ENCODE data around the gene BIN1.
"Not testable (repeated sequence)": the region's sequence is repeated elsewhere in the genome, so short reads cannot be mapped to it uniquely, and the experiment has no call there.

Gene BIN1

GRCh38 chr2:127040169-127040568 is 66.8 kb downstream of the BIN1 start:
- no peak for DNase-seq
- H3K4me3 Mint-ChIP-seq, result no peak overlapping the region
- no peaks in the 10 kb centered on the region for H3K4me1 Mint-ChIP-seq (ENCODE audit: low read depth in 2 of 2)
- no peak overlapping the region for H3K27ac Mint-ChIP-seq
- ATAC-seq (replicated peaks), result no peak
- H3K36me3 Mint-ChIP-seq (ENCODE audit: insufficient read depth), result no peaks in the 10 kb centered on the region
- H3K27me3 Mint-ChIP-seq, result no peaks in the 10 kb centered on the region
- H3K9me3 Mint-ChIP-seq, result no peaks in the 10 kb centered on the region

- Mint-ChIP-seq H3K9me3 (no peaks in the 10 kb centered on the region), H3K27me3 (no peaks in the 10 kb centered on the region), H3K4me3 (no peak overlapping the region), H3K36me3 (ENCODE audit: insufficient read depth) (no peaks in the 10 kb centered on the region), H3K27ac (no peak overlapping the region), H3K4me1 (ENCODE audit: low read depth in 2 of 2) (no peaks in the 10 kb centered on the region)
- ATAC-seq (replicated peaks) (peak; percentile 51), DNase-seq (no peak)
Measured at GRCh38 chr2:127039387-127040031, 67.4 kb downstream of the BIN1 start.

GRCh38 chr2:127037476-127037875 is 69.5 kb downstream of the BIN1 start:
- ATAC-seq (replicated peaks), result no peak
- H3K9me3 Mint-ChIP-seq, result no peaks in the 10 kb centered on the region
- no peak for DNase-seq
- no peak overlapping the region for H3K27ac Mint-ChIP-seq
- no peaks in the 10 kb centered on the region for H3K27me3 Mint-ChIP-seq
- no peaks in the 10 kb centered on the region for H3K4me1 Mint-ChIP-seq (ENCODE audit: low read depth in 2 of 2)
- no peak overlapping the region for H3K4me3 Mint-ChIP-seq
- H3K36me3 Mint-ChIP-seq (ENCODE audit: insufficient read depth), result no peaks in the 10 kb centered on the region

GRCh38 chr2:127034883-127035611 is 71.9 kb downstream of the BIN1 start:
- Mint-ChIP-seq H3K27me3 (peaks cover 13 to 18% of the 10 kb centered on the region in 2 donors), H3K4me3 (no peak overlapping the region), H3K27ac (no peak overlapping the region), H3K36me3 (ENCODE audit: insufficient read depth) (no peaks in the 10 kb centered on the region), H3K4me1 (ENCODE audit: low read depth in 2 of 2) (no peaks in the 10 kb centered on the region), H3K9me3 (no peaks in the 10 kb centered on the region)
- ATAC-seq (replicated peaks) (no peak), DNase-seq (no peak)

GRCh38 chr2:127034051-127034450 is 72.9 kb downstream of the BIN1 start:
- DNase-seq, result no peak
- Mint-ChIP-seq H3K27ac (no peak overlapping the region), H3K9me3 (no peaks in the 10 kb centered on the region), H3K36me3 (ENCODE audit: insufficient read depth) (no peaks in the 10 kb centered on the region), H3K4me1 (ENCODE audit: low read depth in 2 of 2) (no peaks in the 10 kb centered on the region), H3K4me3 (no peak overlapping the region), H3K27me3 (peaks cover 21 to 27% of the 10 kb centered on the region in 2 donors)
- ATAC-seq (replicated peaks), result no peak

- no peak for DNase-seq
- Mint-ChIP-seq H3K9me3 (no peaks in the 10 kb centered on the region), H3K4me3 (no peak overlapping the region), H3K27ac (no peak overlapping the region), H3K4me1 (ENCODE audit: low read depth in 2 of 2) (no peaks in the 10 kb centered on the region), H3K36me3 (ENCODE audit: insufficient read depth) (no peaks in the 10 kb centered on the region), H3K27me3 (peaks cover 29 to 38% of the 10 kb centered on the region in 2 donors)
- ATAC-seq (replicated peaks), result no peak
Measured at GRCh38 chr2:127032621-127033020, 74.3 kb downstream of the BIN1 start.

GRCh38 chr2:127029350-127030051 is 77.5 kb downstream of the BIN1 start:
- H3K36me3 Mint-ChIP-seq (ENCODE audit: insufficient read depth), result no peaks in the 10 kb centered on the region
- peaks cover 8 to 11% of the 10 kb centered on the region in 2 donors for H3K4me1 Mint-ChIP-seq (ENCODE audit: low read depth in 2 of 2)
- H3K27me3 Mint-ChIP-seq, result peaks cover 30 to 38% of the 10 kb centered on the region in 2 donors
- ATAC-seq (replicated peaks) (no peak), DNase-seq (no peak)
- no peaks in the 10 kb centered on the region for H3K9me3 Mint-ChIP-seq
- H3K4me3 Mint-ChIP-seq, result no peak overlapping the region
- H3K27ac Mint-ChIP-seq, result no peak overlapping the region

GRCh38 chr2:127028745-127029144 is 78.2 kb downstream of the BIN1 start:
- ATAC-seq (replicated peaks); H3K27ac Mint-ChIP-seq; H3K9me3 Mint-ChIP-seq; DNase-seq; H3K4me3 Mint-ChIP-seq; H3K36me3 Mint-ChIP-seq (ENCODE audit: insufficient read depth): not testable (repeated sequence)
- peaks cover 30 to 38% of the 10 kb centered on the region in 2 donors for H3K27me3 Mint-ChIP-seq
- H3K4me1 Mint-ChIP-seq (ENCODE audit: low read depth in 2 of 2), result peaks cover 8 to 12% of the 10 kb centered on the region in 2 donors

- no peaks in the 10 kb centered on the region for H3K36me3 Mint-ChIP-seq (ENCODE audit: insufficient read depth)
- no peaks in the 10 kb centered on the region for H3K9me3 Mint-ChIP-seq
- H3K27ac Mint-ChIP-seq, result no peak overlapping the region
- no peak overlapping the region for H3K4me3 Mint-ChIP-seq
- DNase-seq (no peak), ATAC-seq (replicated peaks) (no peak)
- peaks cover 8 to 12% of the 10 kb centered on the region in 2 donors for H3K4me1 Mint-ChIP-seq (ENCODE audit: low read depth in 2 of 2)
- peaks cover 30 to 38% of the 10 kb centered on the region in 2 donors for H3K27me3 Mint-ChIP-seq
Measured at GRCh38 chr2:127027715-127028114, 79.2 kb downstream of the BIN1 start.

- Mint-ChIP-seq H3K4me1 (ENCODE audit: low read depth in 2 of 2) (peaks cover 8 to 12% of the 10 kb centered on the region in 2 donors), H3K36me3 (ENCODE audit: insufficient read depth) (no peaks in the 10 kb centered on the region), H3K4me3 (peak overlapping the region; percentile 70 to 81), H3K27me3 (peaks cover 22 to 25% of the 10 kb centered on the region in 2 donors), H3K27ac (peak overlapping the region; percentile 34 to 38), H3K9me3 (no peaks in the 10 kb centered on the region)
- ATAC-seq (replicated peaks) (peak; percentile 98), DNase-seq (peak; percentile 69 to 75 (median 73))
Measured at GRCh38 chr2:127025359-127026166, 81.4 kb downstream of the BIN1 start.

- ATAC-seq (replicated peaks) (peak; percentile 2), DNase-seq (no peak)
- Mint-ChIP-seq H3K9me3 (no peaks in the 10 kb centered on the region), H3K27me3 (peaks cover 15 to 18% of the 10 kb centered on the region in 2 donors), H3K4me1 (ENCODE audit: low read depth in 2 of 2) (peaks cover 8 to 12% of the 10 kb centered on the region in 2 donors), H3K27ac (no peak overlapping the region), H3K4me3 (peak overlapping the region; percentile 70 to 81), H3K36me3 (ENCODE audit: insufficient read depth) (no peaks in the 10 kb centered on the region)
Measured at GRCh38 chr2:127024769-127025358, 82.1 kb downstream of the BIN1 start.

GRCh38 chr2:127023504-127023903 is 83.5 kb downstream of the BIN1 start:
- Mint-ChIP-seq H3K27me3 (peaks cover 8 to 9% of the 10 kb centered on the region in 2 donors), H3K4me3 (no peak overlapping the region), H3K36me3 (ENCODE audit: insufficient read depth) (no peaks in the 10 kb centered on the region), H3K27ac (no peak overlapping the region), H3K4me1 (ENCODE audit: low read depth in 2 of 2) (peaks cover 8 to 12% of the 10 kb centered on the region in 2 donors), H3K9me3 (no peaks in the 10 kb centered on the region)
- ATAC-seq (replicated peaks), result no peak
- DNase-seq, result no peak

- DNase-seq (no peak), ATAC-seq (replicated peaks) (no peak)
- Mint-ChIP-seq H3K9me3 (no peaks in the 10 kb centered on the region), H3K27ac (no peak overlapping the region), H3K27me3 (peaks cover 1 to 2% of the 10 kb centered on the region in 2 donors), H3K4me1 (ENCODE audit: low read depth in 2 of 2) (peaks cover 8 to 12% of the 10 kb centered on the region in 2 donors), H3K36me3 (ENCODE audit: insufficient read depth) (no peaks in the 10 kb centered on the region), H3K4me3 (no peak overlapping the region)
Measured at GRCh38 chr2:127022817-127023216, 84.1 kb downstream of the BIN1 start.
